GM21529 (cell line): Measurements from ENCODE around the gene LRFN4.
"Not testable (repeated sequence)": the region's sequence is repeated elsewhere in the genome, so short reads cannot be mapped to it uniquely, and the experiment has no call there.

ENCODE experiments used
- ATAC-seq: cut with Tn5 transposase; IDR thresholded peaks from one replicate; pipeline ENCODE4 v1.9.1; 2021; ENCODE audit not compliant: unreplicated experiment

The LRFN4 gene

GRCh38 chr11:66856496-66857233, at the start of gene LRFN4:
LRFN4 (plus strand) TSS chr11:66857064; CDS start chr11:66857745, 681 bp downstream.
- ATAC-seq, result peak; percentile 28

GRCh38 chr11:66809592-66809991, 47.3 kb upstream of the LRFN4 start:
- ATAC-seq, result no peak

DNA sequence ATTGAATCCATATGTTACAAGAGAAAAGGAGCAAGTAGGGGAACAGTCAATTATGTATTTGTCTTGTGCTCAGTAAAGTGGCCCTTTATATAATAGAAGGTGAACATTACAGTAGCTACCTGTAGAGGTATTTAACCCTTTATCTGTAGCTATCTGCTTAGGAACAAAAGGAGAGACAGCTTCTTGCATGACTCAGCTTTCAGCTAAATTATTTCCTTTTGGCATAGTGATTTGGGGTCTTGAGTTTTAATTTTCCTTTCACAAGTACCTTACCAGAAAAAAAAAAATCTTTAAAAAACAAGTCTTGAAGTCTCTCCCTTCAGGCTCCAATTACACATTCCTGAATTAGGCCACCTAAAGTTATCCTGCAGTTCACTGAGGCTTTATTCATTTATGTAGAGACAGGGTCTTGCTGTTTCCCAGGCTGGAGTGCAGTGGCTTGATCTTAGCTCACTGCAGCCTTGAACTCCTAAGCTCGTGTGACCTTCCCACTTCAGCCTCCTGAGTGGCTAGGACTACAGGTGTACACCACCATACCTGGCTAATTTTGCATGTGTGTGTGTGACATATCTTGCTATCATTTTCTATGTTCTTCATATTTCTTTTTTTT, 46.2 kb upstream of the LRFN4 start:
- no peak for ATAC-seq

- no peak for ATAC-seq
These were observed 42.2 kb upstream of the LRFN4 start for GRCh38 chr11:66814678-66815077.

- no peak for ATAC-seq
These were observed 41.2 kb upstream of the LRFN4 start for GRCh38 chr11:66815646-66816045.

GRCh38 chr11:66818231-66818955, 38.5 kb upstream of the LRFN4 start:
- no peak for ATAC-seq

GRCh38 chr11:66820381-66820780, 36.5 kb upstream of the LRFN4 start:
- no peak for ATAC-seq

GRCh38 chr11:66820901-66821300, 36.0 kb upstream of the LRFN4 start:
- no peak for ATAC-seq

GRCh38 chr11:66823700-66824099, 33.2 kb upstream of the LRFN4 start:
- no peak for ATAC-seq

- ATAC-seq, result not testable (repeated sequence)
These were observed 32.3 kb upstream of the LRFN4 start for GRCh38 chr11:66824573-66824972.

DNA sequence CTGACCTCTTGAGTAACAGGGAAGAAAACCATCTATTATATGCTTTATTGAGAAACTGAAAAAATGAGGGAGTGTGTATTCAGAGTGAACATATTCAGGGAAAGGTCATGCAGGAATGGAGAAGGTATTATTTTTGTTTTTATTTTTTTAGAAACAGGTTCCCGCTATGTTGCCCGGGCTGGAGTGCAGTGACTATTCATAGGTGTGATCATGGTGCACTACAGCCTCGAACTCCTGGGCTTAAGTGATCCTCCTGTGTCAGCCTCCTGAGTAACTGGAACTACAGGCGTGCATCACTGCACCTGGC, 22.4 kb upstream of the LRFN4 start:
- ATAC-seq, result no peak

DNA sequence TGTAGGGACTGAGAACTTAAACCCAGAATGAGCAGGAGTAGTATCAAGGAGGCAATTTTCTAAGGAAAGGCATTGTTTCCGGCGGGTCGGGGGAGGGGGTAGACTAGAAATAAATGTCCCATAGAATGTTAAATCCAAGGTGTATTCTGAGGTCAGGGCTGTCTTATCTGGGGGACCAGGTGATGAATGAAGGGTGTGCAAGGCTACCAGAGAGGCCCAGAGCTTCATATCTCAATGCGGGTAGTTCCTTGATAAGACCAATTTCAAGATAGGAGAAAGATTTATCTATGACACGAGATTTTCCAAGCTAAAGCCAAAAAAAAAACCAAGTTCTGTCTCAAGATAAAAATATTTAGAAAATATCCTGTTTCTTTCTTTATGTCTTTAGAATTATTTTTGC, 21.9 kb upstream of the LRFN4 start:
- ATAC-seq, result no peak

DNA sequence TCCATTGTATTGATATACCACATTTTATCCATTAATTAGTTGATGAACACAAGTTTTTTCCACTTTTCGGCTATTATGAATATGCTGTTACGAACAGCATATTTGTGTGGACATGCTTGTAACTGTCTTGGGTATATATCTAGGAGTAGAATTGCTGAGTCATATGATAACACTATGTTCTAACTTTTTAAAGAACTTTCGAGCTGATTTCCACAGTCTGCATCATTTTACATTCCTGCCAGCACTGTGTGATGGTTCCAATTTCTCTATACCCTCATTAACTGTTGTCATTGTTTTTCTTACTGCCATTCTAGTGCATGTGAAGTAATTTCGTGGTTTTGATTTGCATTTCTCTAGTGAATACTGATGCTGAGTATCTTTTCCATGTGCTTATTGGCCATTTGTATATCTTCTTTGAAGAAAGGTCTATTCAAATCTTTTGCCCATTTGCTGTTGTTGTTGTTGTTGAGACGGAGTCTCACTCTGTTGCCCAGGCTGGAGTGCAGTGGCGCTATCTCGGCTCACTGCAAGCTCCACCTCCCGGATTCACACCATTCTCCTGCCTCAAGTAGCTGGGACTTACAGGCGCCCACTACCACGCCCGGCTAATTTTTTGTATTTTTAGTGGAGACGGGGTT, 21.0 kb upstream of the LRFN4 start:
- ATAC-seq, result no peak

DNA sequence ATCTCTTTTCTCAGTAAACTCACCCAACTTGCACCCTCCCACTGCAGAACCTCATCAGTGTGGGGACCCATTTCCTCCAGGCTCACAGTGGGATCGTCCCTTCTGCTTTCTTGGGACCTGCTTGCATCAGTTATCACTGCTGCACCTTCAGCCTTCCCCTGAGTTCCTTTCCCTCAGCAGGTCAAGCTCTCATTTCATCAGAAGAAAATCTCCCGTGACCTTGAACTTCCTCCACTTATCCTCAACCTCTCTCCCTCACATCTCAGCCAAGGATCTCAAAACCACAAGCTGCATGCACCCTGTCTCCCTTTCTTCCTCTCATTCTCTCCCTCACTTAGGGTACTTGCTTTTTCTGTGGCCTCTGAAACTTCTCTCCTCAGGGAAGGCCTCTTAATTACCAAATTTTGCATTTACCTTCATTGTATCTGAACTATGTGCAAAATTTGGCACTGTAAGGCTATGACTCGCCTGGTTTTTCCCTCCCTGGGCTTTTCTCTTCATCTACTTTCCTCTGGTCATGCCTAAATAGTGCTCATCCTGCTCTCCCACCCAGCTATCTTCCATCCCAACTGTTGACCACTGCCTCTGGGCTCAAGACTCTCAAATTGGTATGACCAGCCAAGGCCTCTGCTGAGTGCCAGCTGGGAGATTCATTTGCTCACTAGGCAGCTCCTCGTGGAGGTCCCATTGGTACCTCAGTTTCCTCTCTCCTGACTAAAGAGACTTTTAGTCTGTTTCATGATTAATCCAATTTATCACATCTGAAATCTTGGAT, 16.4 kb upstream of the LRFN4 start:
- no peak for ATAC-seq

- no peak for ATAC-seq
These were observed 15.0 kb upstream of the LRFN4 start for GRCh38 chr11:66841861-66842260.

GRCh38 chr11:66842501-66842895, 14.4 kb upstream of the LRFN4 start:
- no peak for ATAC-seq

DNA sequence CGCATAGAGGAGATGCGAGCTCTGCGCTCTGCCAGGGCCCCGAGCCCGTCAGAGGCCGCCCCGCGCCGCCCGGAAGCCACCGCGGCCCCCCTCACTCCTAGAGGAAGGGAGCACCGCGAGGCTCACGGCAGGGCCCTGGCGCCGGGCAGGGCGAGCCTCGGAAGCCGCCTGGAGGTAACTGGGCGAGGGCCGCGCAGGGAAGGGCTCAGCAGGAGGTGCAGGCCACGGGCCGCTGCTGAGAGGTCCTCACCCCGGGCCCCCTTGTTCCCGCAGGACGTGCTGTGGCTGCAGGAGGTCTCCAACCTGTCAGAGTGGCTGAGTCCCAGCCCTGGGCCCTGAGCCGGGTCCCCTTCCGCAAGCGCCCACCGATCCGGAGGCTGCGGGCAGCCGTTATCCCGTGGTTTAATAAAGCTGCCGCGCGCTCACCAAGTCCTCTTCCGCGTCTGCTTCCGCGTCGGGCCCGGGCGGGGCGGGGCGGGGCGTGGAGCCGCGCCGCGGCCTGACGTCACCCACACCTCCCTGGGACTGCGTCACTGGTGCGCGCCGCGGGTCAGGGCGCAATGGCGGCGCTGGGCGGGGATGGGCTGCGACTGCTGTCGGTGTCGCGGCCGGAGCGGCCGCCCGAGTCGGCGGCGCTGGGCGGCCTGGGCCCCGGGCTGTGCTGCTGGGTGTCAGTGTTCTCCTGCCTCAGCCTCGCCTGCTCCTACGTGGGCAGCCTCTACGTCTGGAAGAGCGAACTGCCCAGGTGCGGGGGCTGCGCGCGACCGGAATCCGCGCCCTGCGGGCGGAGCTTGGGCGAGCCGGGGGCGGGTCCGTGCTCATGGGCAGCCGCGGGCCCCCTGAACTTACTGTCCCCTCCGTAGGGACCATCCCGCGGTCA, 13.7 kb upstream of the LRFN4 start, which contains the start of gene RCE1:
Gene RCE1 (plus strand): TSS at position 546 of the 880 bp plus-strand sequence. CDS start 15 bp downstream, at position 561.
- ATAC-seq, result peak; percentile 68

- no peak for ATAC-seq
These were observed 12.9 kb upstream of the LRFN4 start for GRCh38 chr11:66843776-66844495.

DNA sequence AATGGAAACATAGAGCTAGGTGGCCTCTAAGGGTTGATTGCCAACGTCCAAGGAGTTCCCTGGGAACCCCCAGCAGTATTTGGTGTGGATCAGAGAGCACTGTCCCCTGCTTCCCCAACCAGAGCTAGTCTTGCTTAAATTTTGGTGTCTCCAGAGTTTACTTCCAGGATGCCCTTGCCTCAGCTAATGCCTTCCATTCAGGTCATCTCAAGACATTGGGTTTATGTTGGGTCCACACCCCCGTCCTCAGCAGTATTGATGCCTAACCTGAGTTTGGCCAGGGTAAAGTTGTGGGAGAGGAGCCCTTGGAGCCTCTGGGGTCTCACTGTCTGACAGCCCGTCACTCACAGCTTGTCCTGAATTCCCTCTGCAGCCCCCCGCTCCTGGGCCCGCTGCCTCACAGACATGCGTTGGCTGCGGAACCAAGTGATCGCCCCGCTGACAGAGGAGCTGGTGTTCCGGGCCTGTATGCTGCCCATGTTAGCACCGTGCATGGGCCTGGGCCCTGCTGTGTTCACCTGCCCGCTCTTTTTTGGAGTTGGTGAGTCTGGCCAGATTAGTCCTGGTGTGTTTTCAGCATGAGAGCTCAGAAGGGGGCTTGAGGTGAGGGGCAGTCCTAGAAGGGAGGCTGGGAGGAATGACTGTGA, 12.2 kb upstream of the LRFN4 start:
- ATAC-seq, result no peak
